ENCODE results near the gene TNFAIP2. TPM values are rescaled to one million over a fixed set of nuclear protein-coding genes. Genes with fewer than 3 reads are reported as not detected.

The TNFAIP2 gene
- total RNA-seq, 1 donor from 2014 or later, result 720 TPM

GRCh38 chr14:103094406-103095209 lies 28.7 kb upstream of the TNFAIP2 start, which contains the start of gene EXOC3L4:
Gene EXOC3L4, plus strand, starts transcription at chr14:103094725. Its CDS starts 5,495 bp downstream, at chr14:103100220.
- no peak for DNase-seq (ENCODE audit: low spot score)

GRCh38 chr14:103095210-103095778 lies 28.0 kb upstream of the TNFAIP2 start:
- DNase-seq (ENCODE audit: low spot score), result no peak

GRCh38 chr14:103096387-103096786 lies 26.9 kb upstream of the TNFAIP2 start:
- DNase-seq (ENCODE audit: low spot score), result no peak

GRCh38 chr14:103097244-103097993 lies 25.8 kb upstream of the TNFAIP2 start:
- no peak for DNase-seq (ENCODE audit: low spot score)

GRCh38 chr14:103097994-103098957 lies 25.0 kb upstream of the TNFAIP2 start:
- no peak for DNase-seq (ENCODE audit: low spot score)

GRCh38 chr14:103099081-103099732 lies 24.1 kb upstream of the TNFAIP2 start:
- no peak for DNase-seq (ENCODE audit: low spot score)

GRCh38 chr14:103099733-103100280 lies 23.5 kb upstream of the TNFAIP2 start:
- DNase-seq (ENCODE audit: low spot score), result no peak

GRCh38 chr14:103100281-103101121 lies 22.8 kb upstream of the TNFAIP2 start:
- DNase-seq (ENCODE audit: low spot score), result no peak

GRCh38 chr14:103101257-103101962 lies 21.9 kb upstream of the TNFAIP2 start:
- no peak for DNase-seq (ENCODE audit: low spot score)

GRCh38 chr14:103101963-103102688 lies 21.1 kb upstream of the TNFAIP2 start:
- DNase-seq (ENCODE audit: low spot score), result no peak

- peak; percentile 44 for DNase-seq (ENCODE audit: low spot score)
These were observed 20.5 kb upstream of the TNFAIP2 start for GRCh38 chr14:103102689-103103260.

- peak; percentile 73 for DNase-seq (ENCODE audit: low spot score)
These were observed 19.5 kb upstream of the TNFAIP2 start for GRCh38 chr14:103103461-103104388.

GRCh38 chr14:103104389-103104653 lies 18.9 kb upstream of the TNFAIP2 start:
- no peak for DNase-seq (ENCODE audit: low spot score)

- peak; percentile 75 for DNase-seq (ENCODE audit: low spot score)
These were observed 18.4 kb upstream of the TNFAIP2 start for GRCh38 chr14:103104654-103105452.

GRCh38 chr14:103105580-103106150 lies 17.6 kb upstream of the TNFAIP2 start:
- DNase-seq (ENCODE audit: low spot score), result no peak

GRCh38 chr14:103107455-103107854 lies 15.8 kb upstream of the TNFAIP2 start:
- no peak for DNase-seq (ENCODE audit: low spot score)

Measured in ureter (tissue), 1 donor.